Neuron (in vitro differentiated cells): ENCODE data around the gene KRT17.

Experiments
- H2AFZ ChIP-seq: one replicate; pipeline ENCODE4 v1.6.1; 2013; ENCODE audit warnings: low read depth, mild to moderate bottlenecking, inconsistent platforms, low read length, moderate library complexity
- H3K27me3 ChIP-seq: one replicate; pipeline ENCODE4 v1.6.1; 2013; ENCODE audit warnings: low read length; ENCODE audit not compliant: insufficient read depth
- H3K36me3 ChIP-seq: one replicate; pipeline ENCODE4 v1.6.1; 2013; ENCODE audit warnings: low read length; ENCODE audit not compliant: insufficient read depth
- H3K4me1 ChIP-seq: one replicate; pipeline ENCODE4 v1.6.1; 2013; ENCODE audit warnings: low read length; ENCODE audit not compliant: insufficient read depth
- H3K4me3 ChIP-seq: 2 replicates; pipeline ENCODE4 v1.5.1; 2013; ENCODE audit warnings: mild to moderate bottlenecking, low read length, moderate library complexity
- H3K9me3 ChIP-seq: one replicate; pipeline ENCODE4 v1.6.1; 2013; ENCODE audit warnings: low read length

Gene KRT17

DNA sequence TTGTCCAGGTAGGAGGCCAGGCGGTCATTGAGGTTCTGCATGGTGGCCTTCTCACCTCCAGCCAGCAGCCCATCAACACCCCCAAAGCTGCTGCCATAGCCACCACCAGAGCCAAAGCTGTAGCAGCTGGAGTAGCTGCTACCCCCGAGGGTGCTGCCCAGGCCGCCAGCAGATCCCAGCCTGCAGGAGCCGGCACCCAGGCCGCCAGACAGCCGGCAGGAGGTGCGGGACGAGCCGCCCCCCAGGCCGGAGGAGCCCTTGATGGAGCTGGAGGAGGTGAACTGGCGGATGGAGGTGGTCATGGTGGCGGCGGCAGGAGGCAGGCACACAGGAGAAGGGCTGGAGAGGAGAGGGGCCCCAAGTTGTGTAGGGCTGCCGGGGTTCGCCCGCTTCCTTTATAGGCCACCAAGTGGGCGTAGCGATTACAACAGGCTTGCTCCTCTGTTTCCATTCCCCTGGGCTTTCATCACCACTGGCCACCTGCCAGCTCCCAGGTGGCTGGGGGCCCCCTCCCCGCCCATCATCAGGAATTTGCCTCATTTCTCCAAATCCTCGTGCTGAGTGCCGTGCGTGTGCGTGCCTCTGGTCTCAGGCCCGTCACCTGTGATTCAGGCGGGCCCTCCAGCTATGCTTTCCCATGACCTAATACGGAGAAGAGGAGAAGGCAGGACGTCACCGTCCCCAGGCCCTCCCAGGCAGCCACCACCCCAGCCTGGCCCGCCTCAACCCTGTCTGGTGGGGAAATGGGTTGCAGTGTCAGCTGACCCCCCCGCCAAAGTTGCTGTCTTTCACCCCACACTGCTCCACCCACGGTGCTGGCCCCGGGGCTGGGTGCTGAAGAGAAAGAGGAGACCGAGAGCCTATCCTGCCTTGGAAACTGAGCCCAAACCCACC is at the start of gene KRT17:
TSS of gene KRT17 (minus strand) at position 368 of the 894 bp plus-strand sequence. CDS start at position 302, 66 bp downstream.
- H3K9me3 ChIP-seq, result no peaks in the 10 kb centered on the region
- H3K27me3 ChIP-seq, result peaks cover 3% of the 10 kb centered on the region
- no peaks in the 10 kb centered on the region for H3K36me3 ChIP-seq

DNA sequence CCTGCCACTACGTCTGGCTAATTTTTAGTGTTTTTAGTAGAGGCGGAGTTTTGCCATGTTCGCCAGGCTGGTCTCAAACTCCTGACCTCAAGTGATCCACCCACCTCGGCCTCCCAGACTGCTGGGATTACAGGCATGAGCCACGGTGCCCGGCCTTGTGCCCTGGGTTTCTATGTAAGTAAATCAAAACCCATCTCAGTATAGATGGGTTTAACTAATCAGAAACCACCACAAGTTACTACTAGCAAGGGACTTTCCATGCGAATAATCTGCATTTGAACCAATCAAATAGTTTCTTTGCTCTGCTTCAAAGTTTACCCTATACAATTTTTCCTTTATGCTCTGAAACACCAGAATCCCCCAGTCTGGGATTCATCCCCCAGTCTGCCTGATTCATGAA is 47.8 kb upstream of the KRT17 start:
- H3K27me3 ChIP-seq, result peaks cover 5% of the 10 kb centered on the region
- H3K4me1 ChIP-seq, result peaks cover 2% of the 10 kb centered on the region
- H3K9me3 ChIP-seq, result no peaks in the 10 kb centered on the region
- no peaks in the 10 kb centered on the region for H3K36me3 ChIP-seq
- no peak overlapping the region for H2AFZ ChIP-seq
- H3K4me3 ChIP-seq, result no peak overlapping the region

More for the DNA sequence above, at the start of gene KRT17:
- no peaks in the 10 kb centered on the region for H3K4me1 ChIP-seq
- H3K4me3 ChIP-seq, result no peak within 1 kb of the TSS
- no peak within 1 kb of the TSS for H2AFZ ChIP-seq

DNA sequence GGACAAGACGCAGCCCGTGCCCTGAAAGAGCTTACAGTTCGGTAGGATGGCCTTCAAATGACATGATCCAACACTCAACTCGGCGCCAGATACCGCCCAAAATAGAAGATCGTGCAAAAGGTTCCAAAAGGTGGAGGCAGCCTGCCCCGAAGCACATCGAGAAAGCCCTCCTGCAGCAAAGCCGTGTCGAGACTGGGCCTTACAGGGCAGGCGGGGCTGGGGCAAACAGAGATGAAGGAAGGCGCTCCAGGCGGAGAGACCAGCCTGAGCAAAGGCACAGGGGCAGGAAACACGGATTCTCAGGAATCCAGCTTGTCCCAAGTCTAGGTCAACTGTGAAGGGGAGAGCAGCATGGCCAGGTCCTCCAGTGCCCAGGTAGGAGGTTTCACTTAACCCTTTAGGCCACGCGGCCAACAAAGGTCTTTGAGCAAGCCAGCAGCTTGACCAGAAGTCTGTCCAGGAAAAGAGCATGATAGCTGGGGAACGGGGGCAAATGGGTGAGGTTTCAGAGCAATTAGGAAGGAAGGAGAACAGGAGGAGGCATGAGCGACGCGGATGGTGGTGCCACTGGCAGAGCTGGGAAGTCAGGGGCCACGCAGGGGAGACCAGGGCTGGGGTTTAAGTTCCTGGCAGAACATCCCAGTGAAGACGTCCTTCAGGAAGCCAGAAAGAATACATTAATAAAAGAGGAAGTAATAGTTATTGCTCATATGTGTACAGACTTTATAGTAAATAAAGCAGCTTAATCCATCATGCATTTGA is 43.1 kb upstream of the KRT17 start:
- H3K36me3 ChIP-seq, result no peaks in the 10 kb centered on the region
- H3K9me3 ChIP-seq, result no peaks in the 10 kb centered on the region
- peaks cover 5% of the 10 kb centered on the region for H3K27me3 ChIP-seq
- H3K4me1 ChIP-seq, result peaks cover 15% of the 10 kb centered on the region
- H2AFZ ChIP-seq, result peak overlapping the region; percentile 48
- no peak overlapping the region for H3K4me3 ChIP-seq

DNA sequence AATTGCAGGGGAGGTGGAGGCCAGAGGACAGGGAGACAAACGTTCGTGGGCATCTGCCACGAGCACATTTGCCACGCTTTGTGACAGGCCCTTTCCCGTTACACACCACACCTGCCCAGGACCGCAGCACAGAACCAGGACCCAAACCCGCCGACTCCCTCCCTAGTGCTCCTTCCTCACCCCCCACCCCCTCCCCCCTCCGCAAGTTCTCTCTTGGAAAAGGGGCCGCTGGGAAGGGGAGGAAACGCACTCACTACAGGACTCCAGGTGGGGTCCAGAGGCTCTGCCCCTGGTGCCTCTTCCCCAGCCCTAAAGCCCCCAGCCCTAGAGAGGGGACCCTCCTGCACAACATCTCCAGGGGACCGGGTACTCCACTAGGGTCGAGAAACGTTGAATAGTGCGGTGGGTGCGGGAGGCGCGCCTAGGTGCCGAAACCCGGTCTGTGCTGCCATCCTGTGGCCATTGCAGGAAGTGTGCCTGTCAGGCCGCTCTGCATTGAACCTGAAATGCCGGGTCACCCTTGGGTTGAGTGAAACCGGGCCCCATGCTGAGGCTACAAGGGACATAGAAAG is 42.4 kb upstream of the KRT17 start:
- Histone ChIP-seq H3K27me3 (peaks cover 5% of the 10 kb centered on the region), H2AFZ (peak overlapping the region; percentile 48), H3K36me3 (no peaks in the 10 kb centered on the region), H3K9me3 (no peaks in the 10 kb centered on the region), H3K4me1 (peaks cover 15% of the 10 kb centered on the region), H3K4me3 (peak overlapping the region; percentile 48)

DNA sequence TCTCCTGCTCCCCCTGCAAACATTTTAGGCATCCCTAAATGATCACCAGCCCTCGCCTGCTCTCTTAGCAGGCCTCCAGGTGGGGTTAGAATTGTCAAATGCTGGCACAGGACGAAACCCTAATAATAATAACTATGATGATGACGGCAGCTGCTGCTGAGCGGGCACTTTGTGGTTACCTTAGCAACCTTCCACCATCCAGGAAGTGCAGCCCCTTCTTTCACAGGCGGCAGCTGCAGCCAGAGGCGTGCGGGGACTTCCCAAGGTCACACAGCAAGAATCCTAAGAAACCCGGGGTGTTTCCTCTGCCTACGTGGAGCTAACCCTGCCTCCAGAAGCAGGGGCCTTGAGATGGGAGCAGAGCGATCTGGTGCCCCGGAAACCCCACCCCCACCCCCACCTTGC is 41.9 kb upstream of the KRT17 start:
- Histone ChIP-seq H2AFZ (peak overlapping the region; percentile 89), H3K4me1 (peaks cover 15% of the 10 kb centered on the region), H3K27me3 (peaks cover 5% of the 10 kb centered on the region), H3K36me3 (no peaks in the 10 kb centered on the region), H3K4me3 (peak overlapping the region; percentile 48), H3K9me3 (no peaks in the 10 kb centered on the region)

DNA sequence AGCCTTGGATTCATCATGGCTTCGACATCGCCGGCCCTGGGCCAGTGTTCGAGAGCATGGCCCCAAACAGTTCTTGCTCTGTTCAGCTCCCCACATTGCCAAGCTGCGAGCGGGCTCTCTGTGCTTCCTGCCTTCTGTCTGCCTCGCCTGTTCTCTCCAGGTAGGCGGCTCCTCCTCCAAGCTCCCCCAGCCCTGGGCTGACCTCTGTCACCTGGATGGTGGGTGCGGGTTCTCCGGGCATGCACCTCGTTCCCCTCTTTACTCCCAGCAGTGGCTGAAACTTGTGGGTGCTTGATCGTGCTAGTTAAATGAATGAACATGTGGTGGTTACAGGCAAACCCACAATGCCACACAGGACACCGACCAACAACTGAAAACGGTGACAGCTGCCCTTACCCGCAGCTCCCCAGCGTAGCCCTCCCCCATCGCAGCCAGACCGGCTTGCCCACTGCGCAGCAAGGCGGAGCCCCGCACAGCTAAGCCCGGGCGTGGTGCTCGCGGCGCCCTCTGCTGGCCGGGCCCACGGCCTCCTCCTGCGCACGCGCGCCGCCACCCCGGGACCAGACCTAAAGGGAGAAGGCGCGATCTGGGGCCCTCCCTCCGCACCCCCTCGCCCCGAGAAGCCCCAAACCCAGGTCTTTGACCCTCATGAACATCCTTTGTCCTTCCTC is 41.3 kb upstream of the KRT17 start:
- Histone ChIP-seq H3K36me3 (no peaks in the 10 kb centered on the region), H3K27me3 (peaks cover 5% of the 10 kb centered on the region), H3K9me3 (no peaks in the 10 kb centered on the region), H3K4me3 (peak overlapping the region; percentile 48), H2AFZ (peak overlapping the region; percentile 89), H3K4me1 (peaks cover 15% of the 10 kb centered on the region)

DNA sequence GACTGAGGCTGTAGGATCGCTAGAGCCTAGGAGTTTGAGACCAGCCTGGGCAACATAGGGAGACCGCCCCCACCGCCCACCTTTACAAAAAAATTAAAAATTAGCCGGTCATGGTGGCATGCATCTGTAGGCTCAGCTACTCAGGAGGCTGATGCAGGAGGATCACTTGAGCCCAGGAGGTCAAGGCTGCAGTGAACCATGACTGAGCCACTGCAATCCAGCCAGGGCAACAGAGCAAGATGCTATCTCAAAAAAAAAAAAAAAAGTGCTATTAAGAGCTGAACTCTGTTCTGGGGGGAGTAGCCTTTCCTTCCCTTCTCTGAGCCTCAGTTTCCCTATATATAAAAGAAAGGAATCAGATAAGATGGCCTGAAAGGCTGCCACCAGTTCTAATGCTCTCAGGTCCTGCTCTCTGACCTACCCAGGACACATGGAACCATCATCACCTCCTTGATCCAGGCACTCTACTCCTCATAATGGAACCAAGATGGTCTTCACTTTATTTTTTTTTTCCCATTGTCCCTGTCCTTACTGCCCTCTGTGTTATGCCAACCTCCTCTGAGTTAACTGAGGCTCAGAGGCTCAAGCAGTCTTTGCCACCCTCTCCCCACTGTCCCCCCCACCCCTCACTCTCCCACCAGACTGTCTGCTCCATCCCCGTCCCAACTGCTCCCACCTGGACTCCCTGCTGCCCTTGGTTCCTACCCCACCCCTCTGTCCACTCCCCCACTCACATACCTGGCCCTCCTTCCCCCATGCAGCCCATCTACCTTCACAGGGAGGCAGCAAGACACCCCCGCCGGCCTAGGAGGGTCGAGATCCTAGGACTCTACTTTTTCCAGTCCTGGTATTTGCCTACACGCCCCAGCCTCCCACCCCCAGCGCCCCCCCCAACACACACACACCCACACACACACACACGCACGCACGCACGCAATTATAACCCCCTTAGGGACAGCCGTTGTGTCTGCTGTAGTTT is 40.5 kb upstream of the KRT17 start:
- no peaks in the 10 kb centered on the region for H3K9me3 ChIP-seq
- no peak overlapping the region for H2AFZ ChIP-seq
- H3K27me3 ChIP-seq, result peaks cover 5% of the 10 kb centered on the region
- H3K4me3 ChIP-seq, result no peak overlapping the region
- H3K36me3 ChIP-seq, result no peaks in the 10 kb centered on the region
- peaks cover 15% of the 10 kb centered on the region for H3K4me1 ChIP-seq

DNA sequence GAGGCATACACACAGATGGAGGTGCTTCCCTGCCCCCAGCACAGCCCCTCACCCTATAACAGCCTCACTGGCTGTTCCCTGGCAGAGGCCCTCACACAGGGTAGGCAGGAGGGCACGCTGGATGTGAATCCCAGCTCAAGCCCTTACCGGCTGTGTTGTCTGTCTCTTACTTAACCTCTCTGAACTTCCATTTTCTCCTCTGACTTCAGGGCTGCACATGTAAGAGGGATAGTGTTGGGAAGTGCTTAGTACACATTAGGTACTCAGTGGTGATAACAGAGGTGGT is 39.7 kb upstream of the KRT17 start:
- no peaks in the 10 kb centered on the region for H3K36me3 ChIP-seq

DNA sequence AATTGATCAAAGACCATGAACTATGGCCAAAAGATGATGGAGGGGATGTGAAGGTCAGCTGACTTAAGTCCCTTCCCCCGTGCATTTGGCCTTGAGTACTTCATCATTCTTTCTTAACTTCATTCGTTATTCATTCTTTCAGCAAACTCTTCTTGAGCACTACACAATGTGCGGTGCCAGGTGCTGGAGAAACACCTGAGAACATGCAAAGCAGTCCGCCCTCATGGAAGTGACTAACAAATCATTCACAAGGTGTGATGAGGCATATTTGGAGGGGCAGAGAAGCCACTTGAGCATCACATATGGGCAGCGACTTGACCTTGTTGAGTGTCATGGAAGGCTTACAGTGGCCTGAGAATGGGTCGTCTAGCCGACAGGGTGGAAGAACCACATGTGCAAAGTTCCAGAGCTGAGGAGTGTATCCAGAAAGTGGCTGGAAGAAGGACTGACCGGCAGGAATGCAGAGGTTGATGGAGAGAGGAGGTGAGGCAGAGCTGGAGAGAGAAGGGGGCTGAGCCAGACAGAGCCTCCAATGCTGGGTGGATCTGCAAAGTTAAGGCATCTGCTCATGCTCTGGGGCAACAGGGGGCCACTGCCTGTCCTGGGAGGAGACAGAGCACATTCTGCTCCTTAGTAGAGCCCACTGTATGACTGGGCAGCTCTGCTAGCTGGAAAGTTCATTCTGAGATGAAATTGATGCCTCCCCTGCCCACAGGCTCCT is 39.2 kb upstream of the KRT17 start:
- Histone ChIP-seq H3K4me1 (peaks cover 15% of the 10 kb centered on the region), H3K9me3 (no peaks in the 10 kb centered on the region), H3K4me3 (no peak overlapping the region), H2AFZ (no peak overlapping the region), H3K27me3 (peaks cover 9% of the 10 kb centered on the region), H3K36me3 (no peaks in the 10 kb centered on the region)

More for the DNA sequence above, 39.7 kb upstream of the KRT17 start:
- no peak overlapping the region for H2AFZ ChIP-seq
- peaks cover 15% of the 10 kb centered on the region for H3K4me1 ChIP-seq
- H3K27me3 ChIP-seq, result peaks cover 5% of the 10 kb centered on the region
- no peaks in the 10 kb centered on the region for H3K9me3 ChIP-seq
- no peak overlapping the region for H3K4me3 ChIP-seq

DNA sequence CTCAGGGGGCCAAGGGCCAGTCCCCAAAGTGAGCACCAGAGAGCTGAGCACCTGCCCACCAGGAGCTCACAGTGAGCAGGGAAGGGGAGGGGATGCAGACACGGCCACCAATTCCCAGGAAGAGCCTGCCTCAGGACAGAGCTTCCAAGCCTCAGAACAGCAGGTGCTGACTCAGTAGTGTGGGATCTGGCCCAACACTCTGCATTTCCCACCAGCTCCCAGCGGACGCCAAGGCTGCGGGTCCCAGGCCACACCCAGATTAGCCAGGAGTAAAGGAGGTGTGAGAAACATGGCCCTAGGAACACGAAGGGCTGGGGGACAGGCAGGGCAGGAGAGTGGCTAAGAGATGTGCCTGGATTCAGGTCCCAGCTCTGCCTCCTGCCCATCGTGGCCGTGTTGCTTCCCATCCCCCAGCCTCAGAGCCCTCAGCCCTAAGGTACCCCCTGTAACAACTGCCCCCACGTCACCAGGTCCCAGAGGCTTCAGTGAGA is 35.9 kb upstream of the KRT17 start:
- no peaks in the 10 kb centered on the region for H3K9me3 ChIP-seq
- H3K27me3 ChIP-seq, result peaks cover 21% of the 10 kb centered on the region
- no peaks in the 10 kb centered on the region for H3K36me3 ChIP-seq
- H2AFZ ChIP-seq, result no peak overlapping the region
- H3K4me1 ChIP-seq, result no peaks in the 10 kb centered on the region
- no peak overlapping the region for H3K4me3 ChIP-seq

DNA sequence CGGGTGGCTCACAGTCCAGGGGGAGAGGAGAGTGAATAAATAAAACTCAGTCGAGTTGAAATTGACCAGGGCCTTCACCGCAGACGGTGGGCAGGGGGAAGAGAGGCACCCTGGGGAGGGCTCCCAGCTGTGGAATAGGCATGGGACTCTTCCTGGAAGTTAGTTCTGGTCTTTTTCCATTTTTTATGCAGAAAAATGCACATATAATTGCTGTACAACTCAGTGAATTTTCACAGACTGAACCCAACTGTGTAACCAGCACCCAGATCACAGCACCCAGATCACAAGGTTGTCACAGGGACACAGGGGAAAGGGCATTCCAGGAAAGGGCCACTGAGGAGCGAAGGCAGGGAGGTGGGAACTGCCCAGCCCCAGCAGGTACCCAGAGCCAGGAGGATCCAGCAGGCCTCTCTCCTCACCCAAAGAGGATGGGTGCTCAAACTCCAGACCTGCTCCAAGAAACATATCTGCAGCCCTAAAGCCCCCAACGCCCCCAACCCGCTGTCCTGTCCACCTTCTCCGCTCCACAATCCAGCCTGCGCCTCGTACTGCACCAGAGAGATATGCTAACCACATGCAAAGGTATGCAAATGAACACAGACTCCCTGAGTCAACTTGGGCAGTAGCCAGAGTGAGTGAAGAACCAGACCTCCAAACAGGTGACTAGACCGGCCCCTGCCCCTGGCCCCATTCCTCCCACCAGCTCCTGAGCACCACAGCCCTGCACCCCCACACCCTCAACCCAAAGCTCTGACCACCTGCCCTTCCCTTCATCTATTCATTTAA is 35.2 kb upstream of the KRT17 start:
- Histone ChIP-seq H3K36me3 (no peaks in the 10 kb centered on the region), H3K27me3 (peaks cover 28% of the 10 kb centered on the region), H3K4me3 (no peak overlapping the region), H2AFZ (no peak overlapping the region), H3K4me1 (no peaks in the 10 kb centered on the region), H3K9me3 (no peaks in the 10 kb centered on the region)
